ENCODE results near the gene IGFL3. TPM values are rescaled to one million over a fixed set of nuclear protein-coding genes. Genes with fewer than 3 reads are reported as not detected.

The IGFL3 gene
- not detected in 2 replicates for polyA plus RNA-seq
- polyA minus RNA-seq: not detected in 2 replicates

DNA sequence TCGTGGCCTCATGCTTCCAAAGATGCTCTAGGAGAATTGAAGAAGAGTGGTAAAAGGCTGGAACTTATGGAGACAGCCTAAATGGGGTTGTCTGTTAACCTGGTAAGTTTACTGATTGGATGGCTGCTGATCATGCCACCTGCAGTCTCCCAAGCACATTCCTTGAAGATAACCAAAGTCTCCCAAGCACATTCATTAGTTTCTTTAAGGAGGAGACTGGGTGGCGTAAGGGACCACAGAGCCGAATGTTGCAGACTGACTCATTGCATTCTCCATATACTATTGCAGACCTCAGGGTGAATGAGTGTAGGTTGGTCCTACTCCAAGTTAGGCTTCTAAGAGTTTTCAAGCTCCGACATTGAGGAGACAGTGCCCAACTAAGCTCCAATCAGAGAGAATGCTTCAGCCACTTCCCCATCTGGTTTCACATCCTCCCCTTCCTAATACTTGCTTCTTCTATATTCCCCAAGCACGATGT is at the start of gene IGFL3:
IGFL3 (minus strand) TSS at position 51 of the 478 bp plus-strand sequence; CDS start at position 12, 39 bp downstream.
- H3K79me2 ChIP-seq (replicated peaks; ENCODE audit: insufficient read depth, low read length): no peaks in the 10 kb centered on the region
- no peak within 1 kb of the TSS for H3K27ac ChIP-seq (ENCODE audit: low read length)
- H4K20me1 ChIP-seq (ENCODE audit: insufficient read depth): no peaks in the 10 kb centered on the region
- no peaks in the 10 kb centered on the region for H3K9me3 ChIP-seq (ENCODE audit: low read length)
- H2AFZ ChIP-seq (ENCODE audit: low read depth, low read length): no peak within 1 kb of the TSS
- H3K9me2 ChIP-seq (ENCODE audit: insufficient read depth, low read length): no peaks in the 10 kb centered on the region
- no peak within 1 kb of the TSS for H3K4me2 ChIP-seq (ENCODE audit: low read length)
- TF ChIP-seq EZH2 (IDR thresholded peaks at IDR 0.05; ENCODE audit: borderline replicate concordance, insufficient read depth, low read length, poor library complexity, severe bottlenecking) (no peak), POLR2AphosphoS5 (IDR thresholded peaks at IDR 0.05) (no peak), RAD21 (conservative IDR thresholded peaks at IDR 0.05) (no peak), MXI1 (conservative IDR thresholded peaks at IDR 0.05; ENCODE audit: poor library complexity, severe bottlenecking) (no peak), TAF1 (IDR thresholded peaks at IDR 0.05; ENCODE audit: low read depth) (no peak), SMC3 (conservative IDR thresholded peaks at IDR 0.05; ENCODE audit: poor library complexity) (no peak), EP300 (conservative IDR thresholded peaks at IDR 0.05; ENCODE audit: poor library complexity, severe bottlenecking) (no peak)
- TF ChIP-seq, protein P1, sequence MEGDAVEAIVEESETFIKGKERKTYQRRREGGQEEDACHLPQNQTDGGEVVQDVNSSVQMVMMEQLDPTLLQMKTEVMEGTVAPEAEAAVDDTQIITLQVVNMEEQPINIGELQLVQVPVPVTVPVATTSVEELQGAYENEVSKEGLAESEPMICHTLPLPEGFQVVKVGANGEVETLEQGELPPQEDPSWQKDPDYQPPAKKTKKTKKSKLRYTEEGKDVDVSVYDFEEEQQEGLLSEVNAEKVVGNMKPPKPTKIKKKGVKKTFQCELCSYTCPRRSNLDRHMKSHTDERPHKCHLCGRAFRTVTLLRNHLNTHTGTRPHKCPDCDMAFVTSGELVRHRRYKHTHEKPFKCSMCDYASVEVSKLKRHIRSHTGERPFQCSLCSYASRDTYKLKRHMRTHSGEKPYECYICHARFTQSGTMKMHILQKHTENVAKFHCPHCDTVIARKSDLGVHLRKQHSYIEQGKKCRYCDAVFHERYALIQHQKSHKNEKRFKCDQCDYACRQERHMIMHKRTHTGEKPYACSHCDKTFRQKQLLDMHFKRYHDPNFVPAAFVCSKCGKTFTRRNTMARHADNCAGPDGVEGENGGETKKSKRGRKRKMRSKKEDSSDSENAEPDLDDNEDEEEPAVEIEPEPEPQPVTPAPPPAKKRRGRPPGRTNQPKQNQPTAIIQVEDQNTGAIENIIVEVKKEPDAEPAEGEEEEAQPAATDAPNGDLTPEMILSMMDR (IDR thresholded peaks at IDR 0.05; ENCODE audit: poor library complexity, severe bottlenecking): no peak
- TF ChIP-seq, protein P2, sequence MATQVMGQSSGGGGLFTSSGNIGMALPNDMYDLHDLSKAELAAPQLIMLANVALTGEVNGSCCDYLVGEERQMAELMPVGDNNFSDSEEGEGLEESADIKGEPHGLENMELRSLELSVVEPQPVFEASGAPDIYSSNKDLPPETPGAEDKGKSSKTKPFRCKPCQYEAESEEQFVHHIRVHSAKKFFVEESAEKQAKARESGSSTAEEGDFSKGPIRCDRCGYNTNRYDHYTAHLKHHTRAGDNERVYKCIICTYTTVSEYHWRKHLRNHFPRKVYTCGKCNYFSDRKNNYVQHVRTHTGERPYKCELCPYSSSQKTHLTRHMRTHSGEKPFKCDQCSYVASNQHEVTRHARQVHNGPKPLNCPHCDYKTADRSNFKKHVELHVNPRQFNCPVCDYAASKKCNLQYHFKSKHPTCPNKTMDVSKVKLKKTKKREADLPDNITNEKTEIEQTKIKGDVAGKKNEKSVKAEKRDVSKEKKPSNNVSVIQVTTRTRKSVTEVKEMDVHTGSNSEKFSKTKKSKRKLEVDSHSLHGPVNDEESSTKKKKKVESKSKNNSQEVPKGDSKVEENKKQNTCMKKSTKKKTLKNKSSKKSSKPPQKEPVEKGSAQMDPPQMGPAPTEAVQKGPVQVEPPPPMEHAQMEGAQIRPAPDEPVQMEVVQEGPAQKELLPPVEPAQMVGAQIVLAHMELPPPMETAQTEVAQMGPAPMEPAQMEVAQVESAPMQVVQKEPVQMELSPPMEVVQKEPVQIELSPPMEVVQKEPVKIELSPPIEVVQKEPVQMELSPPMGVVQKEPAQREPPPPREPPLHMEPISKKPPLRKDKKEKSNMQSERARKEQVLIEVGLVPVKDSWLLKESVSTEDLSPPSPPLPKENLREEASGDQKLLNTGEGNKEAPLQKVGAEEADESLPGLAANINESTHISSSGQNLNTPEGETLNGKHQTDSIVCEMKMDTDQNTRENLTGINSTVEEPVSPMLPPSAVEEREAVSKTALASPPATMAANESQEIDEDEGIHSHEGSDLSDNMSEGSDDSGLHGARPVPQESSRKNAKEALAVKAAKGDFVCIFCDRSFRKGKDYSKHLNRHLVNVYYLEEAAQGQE (IDR thresholded peaks at IDR 0.05; ENCODE audit: borderline replicate concordance): no peak
- H3K9ac ChIP-seq (ENCODE audit: low read length): no peak within 1 kb of the TSS
- no peaks in the 10 kb centered on the region for H3K27me3 ChIP-seq (ENCODE audit: insufficient read depth, low read depth, low read length)
- no peaks in the 10 kb centered on the region for H3K36me3 ChIP-seq (ENCODE audit: insufficient read depth, low read length)
- H3K4me3 ChIP-seq (ENCODE audit: low read length): no peak within 1 kb of the TSS
- H3F3A ChIP-seq (ENCODE audit: insufficient read depth, low read length, poor library complexity, severe bottlenecking): no peaks in the 10 kb centered on the region

DNA sequence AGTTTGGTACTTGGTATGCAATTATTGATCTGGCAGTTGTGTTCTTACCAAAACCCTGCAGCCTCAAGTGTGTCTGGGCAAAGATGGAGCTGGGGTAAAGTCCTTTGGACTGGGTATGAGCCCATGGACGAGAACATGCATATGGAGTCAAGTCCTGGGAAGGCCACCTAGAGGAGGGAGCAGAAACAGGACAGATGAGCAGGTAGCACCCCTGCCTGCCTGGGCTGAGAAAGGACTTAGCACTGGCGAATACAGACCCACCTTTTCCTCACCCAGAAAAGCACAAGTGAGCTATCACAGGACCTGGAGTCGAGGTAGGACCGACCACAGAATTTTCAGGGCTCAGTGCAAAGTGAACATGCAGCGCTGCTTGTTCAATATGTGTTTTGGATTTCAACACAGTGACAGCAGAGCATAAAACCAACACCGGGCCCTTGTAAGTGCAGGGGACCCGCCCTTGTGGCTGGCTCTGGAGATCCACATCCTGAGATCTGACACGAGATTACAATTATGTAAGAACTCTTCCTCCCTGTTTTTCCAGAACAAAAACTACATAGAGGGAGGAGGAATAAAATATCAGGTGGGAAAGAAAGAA is 49.5 kb upstream of the IGFL3 start:
- TF ChIP-seq, protein P2 (IDR thresholded peaks at IDR 0.05; ENCODE audit: borderline replicate concordance): no peak
- TF ChIP-seq RAD21 (conservative IDR thresholded peaks at IDR 0.05): no peak
- TF ChIP-seq POLR2AphosphoS5 (IDR thresholded peaks at IDR 0.05): no peak
- Histone ChIP-seq H3K79me2 (replicated peaks; ENCODE audit: insufficient read depth, low read length) (no peaks in the 10 kb centered on the region), H2AFZ (ENCODE audit: low read depth, low read length) (no peak overlapping the region)

More for the DNA sequence above, 49.5 kb upstream of the IGFL3 start:
- Histone ChIP-seq H3K36me3 (ENCODE audit: insufficient read depth, low read length) (no peaks in the 10 kb centered on the region), H3K27me3 (ENCODE audit: insufficient read depth, low read depth, low read length) (no peaks in the 10 kb centered on the region), H3K9ac (ENCODE audit: low read length) (no peak overlapping the region), H3K9me2 (ENCODE audit: insufficient read depth, low read length) (no peaks in the 10 kb centered on the region), H3K4me2 (ENCODE audit: low read length) (no peak overlapping the region), H3K9me3 (ENCODE audit: low read length) (no peaks in the 10 kb centered on the region), H3K27ac (ENCODE audit: low read length) (no peak overlapping the region), H3K4me3 (ENCODE audit: low read length) (no peak overlapping the region), H3F3A (ENCODE audit: insufficient read depth, low read length, poor library complexity, severe bottlenecking) (no peaks in the 10 kb centered on the region), H4K20me1 (ENCODE audit: insufficient read depth) (no peaks in the 10 kb centered on the region)
